ENCODE measurements around the gene MAPRE2.

MAPRE2 gene

GRCh38 chr18:35040988-35041814 is at the start of gene MAPRE2:
Gene MAPRE2, plus strand, starts transcription at chr18:35041413. Its CDS starts 127 bp downstream, at chr18:35041540.
- peak; percentile 99 for DNase-seq (ENCODE audit: low read depth, low spot score)

- DNase-seq (ENCODE audit: low read depth, low spot score) = no peak
Measured at GRCh38 chr18:34991561-34991960, 49.7 kb upstream of the MAPRE2 start.

- no peak for DNase-seq (ENCODE audit: low read depth, low spot score)
Measured at GRCh38 chr18:34993289-34993688, 47.9 kb upstream of the MAPRE2 start.

GRCh38 chr18:34995746-34996145 is 45.5 kb upstream of the MAPRE2 start:
- no peak for DNase-seq (ENCODE audit: low read depth, low spot score)

GRCh38 chr18:34998661-34999060 is 42.6 kb upstream of the MAPRE2 start:
- DNase-seq (ENCODE audit: low read depth, low spot score) = no peak

- DNase-seq (ENCODE audit: low read depth, low spot score) = peak; percentile 33
Measured at GRCh38 chr18:34999756-35000289, 41.4 kb upstream of the MAPRE2 start.

GRCh38 chr18:35000457-35000856 is 40.8 kb upstream of the MAPRE2 start:
- DNase-seq (ENCODE audit: low read depth, low spot score) = no peak

GRCh38 chr18:35002120-35002519 is 39.1 kb upstream of the MAPRE2 start:
- DNase-seq (ENCODE audit: low read depth, low spot score) = no peak

GRCh38 chr18:35005963-35006577 is 35.1 kb upstream of the MAPRE2 start:
- peak; percentile 56 for DNase-seq (ENCODE audit: low read depth, low spot score)

GRCh38 chr18:35010156-35010555 is 31.1 kb upstream of the MAPRE2 start:
- DNase-seq (ENCODE audit: low read depth, low spot score) = no peak

GRCh38 chr18:35010993-35011392 is 30.2 kb upstream of the MAPRE2 start:
- no peak for DNase-seq (ENCODE audit: low read depth, low spot score)

GRCh38 chr18:35019933-35020332 is 21.3 kb upstream of the MAPRE2 start:
- no peak for DNase-seq (ENCODE audit: low read depth, low spot score)

- no peak for DNase-seq (ENCODE audit: low read depth, low spot score)
Measured at GRCh38 chr18:35022426-35023001, 18.7 kb upstream of the MAPRE2 start.

GRCh38 chr18:35024196-35024595 is 17.0 kb upstream of the MAPRE2 start:
- DNase-seq (ENCODE audit: low read depth, low spot score) = no peak

GRCh38 chr18:35024965-35025364 is 16.2 kb upstream of the MAPRE2 start:
- no peak for DNase-seq (ENCODE audit: low read depth, low spot score)

- peak; percentile 23 for DNase-seq (ENCODE audit: low read depth, low spot score)
Measured at GRCh38 chr18:35026407-35027061, 14.7 kb upstream of the MAPRE2 start.

- no peak for DNase-seq (ENCODE audit: low read depth, low spot score)
Measured at GRCh38 chr18:35027206-35027605, 14.0 kb upstream of the MAPRE2 start.

GRCh38 chr18:35028536-35028935 is 12.7 kb upstream of the MAPRE2 start:
- DNase-seq (ENCODE audit: low read depth, low spot score) = no peak

GRCh38 chr18:35029103-35029502 is 12.1 kb upstream of the MAPRE2 start:
- DNase-seq (ENCODE audit: low read depth, low spot score) = no peak

GRCh38 chr18:35029770-35030169 is 11.4 kb upstream of the MAPRE2 start:
- DNase-seq (ENCODE audit: low read depth, low spot score) = no peak

- DNase-seq (ENCODE audit: low read depth, low spot score) = no peak
Measured at GRCh38 chr18:35030277-35030989, 10.8 kb upstream of the MAPRE2 start.
